ENCODE data around the gene RNASE9.

DNA sequence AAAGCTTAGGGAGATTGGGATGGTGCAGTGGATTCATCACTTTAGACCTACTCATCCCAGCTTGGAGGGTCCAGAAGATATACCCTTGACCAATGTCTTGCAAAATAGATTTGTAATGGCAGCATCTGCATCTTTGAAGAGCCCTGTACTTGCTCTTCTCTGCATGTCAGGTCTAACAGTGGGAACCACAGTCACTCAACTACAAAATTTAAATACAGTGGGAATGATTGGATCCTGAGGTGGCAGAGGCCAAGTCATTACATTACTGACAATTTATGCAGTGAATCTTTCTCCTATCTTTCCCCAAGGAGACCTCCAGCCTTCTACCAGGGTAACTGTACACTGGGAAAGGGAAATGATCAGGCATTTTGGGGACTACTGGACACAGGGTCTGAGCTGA lies 8.2 kb upstream of the RNASE9 start:
- TF ChIP-seq, protein P1, sequence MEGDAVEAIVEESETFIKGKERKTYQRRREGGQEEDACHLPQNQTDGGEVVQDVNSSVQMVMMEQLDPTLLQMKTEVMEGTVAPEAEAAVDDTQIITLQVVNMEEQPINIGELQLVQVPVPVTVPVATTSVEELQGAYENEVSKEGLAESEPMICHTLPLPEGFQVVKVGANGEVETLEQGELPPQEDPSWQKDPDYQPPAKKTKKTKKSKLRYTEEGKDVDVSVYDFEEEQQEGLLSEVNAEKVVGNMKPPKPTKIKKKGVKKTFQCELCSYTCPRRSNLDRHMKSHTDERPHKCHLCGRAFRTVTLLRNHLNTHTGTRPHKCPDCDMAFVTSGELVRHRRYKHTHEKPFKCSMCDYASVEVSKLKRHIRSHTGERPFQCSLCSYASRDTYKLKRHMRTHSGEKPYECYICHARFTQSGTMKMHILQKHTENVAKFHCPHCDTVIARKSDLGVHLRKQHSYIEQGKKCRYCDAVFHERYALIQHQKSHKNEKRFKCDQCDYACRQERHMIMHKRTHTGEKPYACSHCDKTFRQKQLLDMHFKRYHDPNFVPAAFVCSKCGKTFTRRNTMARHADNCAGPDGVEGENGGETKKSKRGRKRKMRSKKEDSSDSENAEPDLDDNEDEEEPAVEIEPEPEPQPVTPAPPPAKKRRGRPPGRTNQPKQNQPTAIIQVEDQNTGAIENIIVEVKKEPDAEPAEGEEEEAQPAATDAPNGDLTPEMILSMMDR (IDR thresholded peaks at IDR 0.05) = no peak
- TF ChIP-seq EP300 (IDR thresholded peaks at IDR 0.05) (no peak), POLR2A (IDR thresholded peaks at IDR 0.05) (no peak), POLR2AphosphoS5 (IDR thresholded peaks at IDR 0.05) (no peak)
